Stimulated activated naive CD8-positive, alpha-beta T cell treated with anti-CD3 and anti-CD28 coated beads, Interleukin-15, amount 100 ng/mL, for 72 hours (primary cell): ENCODE measurements around the gene AFF3.
A peak's percentile ranks its signal among the peaks of the same experiment; 100 is the strongest.

Experiments used
- ATAC-seq: fragments of 150-1000 bp; cut with Tn5 transposase; 2 replicates; pipeline ENCODE4 v1.10.0; 2021; ENCODE audit warnings: mild to moderate bottlenecking, moderate library complexity
- DNase-seq, 2 donors: peaks; one replicate each; pipeline ENCODE4 v3.0.0; 2021 to 2022
- H3K27ac Mint-ChIP-seq, 2 donors: one replicate each; pipeline ENCODE4 v1.8.0; 2022; ENCODE audit warnings: mild to moderate bottlenecking in 2 of 2, mixed read lengths in 2 of 2, moderate library complexity in 2 of 2
- H3K27me3 Mint-ChIP-seq: one replicate; pipeline ENCODE4 v1.8.0; 2022; ENCODE audit warnings: mixed read lengths
- H3K4me1 Mint-ChIP-seq: one replicate; pipeline ENCODE4 v1.8.0; 2022; ENCODE audit warnings: mild to moderate bottlenecking, mixed read lengths
- H3K4me3 Mint-ChIP-seq, 2 donors: one replicate each; pipeline ENCODE4 v1.8.0; 2022; ENCODE audit warnings: mild to moderate bottlenecking in 2 of 2, mixed read lengths in 2 of 2, moderate library complexity in 1 of 2
- H3K9me3 Mint-ChIP-seq, 2 donors: one replicate each; pipeline ENCODE4 v1.8.0; 2022; ENCODE audit warnings: mixed read lengths in 2 of 2

The AFF3 gene

GRCh38 chr2:100142393-100142792 lies at the start of gene AFF3:
Gene AFF3, minus strand, starts transcription at chr2:100142590. Its CDS starts 38,136 bp downstream, at chr2:100104454.
- Mint-ChIP-seq H3K27me3 (peaks cover 21% of the 10 kb centered on the region), H3K9me3 (peaks cover 6 to 12% of the 10 kb centered on the region in 2 donors), H3K4me1 (peaks cover 59% of the 10 kb centered on the region), H3K27ac (peak within 1 kb of the TSS; percentile 32 to 65), H3K4me3 (peak within 1 kb of the TSS; percentile 62 to 76)
- DNase-seq (peak; percentile 78 to 84), ATAC-seq (peak; percentile 97)

GRCh38 chr2:100189387-100189786 lies 47.0 kb upstream of the AFF3 start:
- Mint-ChIP-seq H3K4me3 (no peak overlapping the region), H3K27me3 (no peaks in the 10 kb centered on the region), H3K27ac (no peak overlapping the region), H3K4me1 (no peaks in the 10 kb centered on the region), H3K9me3 (no peaks in the 10 kb centered on the region)
- ATAC-seq (no peak), DNase-seq (no peak)

- ATAC-seq, result no peak
These were observed 45.9 kb upstream of the AFF3 start for GRCh38 chr2:100188326-100188725.

GRCh38 chr2:100186126-100186525 lies 43.7 kb upstream of the AFF3 start:
- H3K4me3 Mint-ChIP-seq, result no peak overlapping the region
- H3K9me3 Mint-ChIP-seq, result no peaks in the 10 kb centered on the region
- H3K4me1 Mint-ChIP-seq, result no peaks in the 10 kb centered on the region
- DNase-seq (no peak), ATAC-seq (no peak)
- no peak overlapping the region for H3K27ac Mint-ChIP-seq
- no peaks in the 10 kb centered on the region for H3K27me3 Mint-ChIP-seq

More at GRCh38 chr2:100188326-100188725, 45.9 kb upstream of the AFF3 start:
- no peaks in the 10 kb centered on the region for H3K27me3 Mint-ChIP-seq
- H3K9me3 Mint-ChIP-seq, result no peaks in the 10 kb centered on the region
- DNase-seq, result no peak
- no peaks in the 10 kb centered on the region for H3K4me1 Mint-ChIP-seq
- H3K4me3 Mint-ChIP-seq, result no peak overlapping the region
- H3K27ac Mint-ChIP-seq, result no peak overlapping the region

- H3K9me3 Mint-ChIP-seq, result no peaks in the 10 kb centered on the region
- H3K4me3 Mint-ChIP-seq, result no peak overlapping the region
- no peaks in the 10 kb centered on the region for H3K4me1 Mint-ChIP-seq
- no peak for DNase-seq
- H3K27ac Mint-ChIP-seq, result no peak overlapping the region
- no peak for ATAC-seq
- H3K27me3 Mint-ChIP-seq, result no peaks in the 10 kb centered on the region
These were observed 43.1 kb upstream of the AFF3 start for GRCh38 chr2:100185516-100185915.

- Mint-ChIP-seq H3K4me1 (no peaks in the 10 kb centered on the region), H3K4me3 (no peak overlapping the region), H3K9me3 (no peaks in the 10 kb centered on the region), H3K27me3 (no peaks in the 10 kb centered on the region), H3K27ac (no peak overlapping the region)
- ATAC-seq, result no peak
- no peak for DNase-seq
These were observed 42.7 kb upstream of the AFF3 start for GRCh38 chr2:100185105-100185504.

GRCh38 chr2:100184055-100184737 lies 41.8 kb upstream of the AFF3 start:
- no peak overlapping the region for H3K27ac Mint-ChIP-seq
- DNase-seq (no peak), ATAC-seq (no peak)
- H3K9me3 Mint-ChIP-seq, result no peaks in the 10 kb centered on the region
- no peaks in the 10 kb centered on the region for H3K4me1 Mint-ChIP-seq
- no peaks in the 10 kb centered on the region for H3K27me3 Mint-ChIP-seq
- no peak overlapping the region for H3K4me3 Mint-ChIP-seq

GRCh38 chr2:100182494-100183361 lies 40.3 kb upstream of the AFF3 start:
- DNase-seq, result no peak
- H3K9me3 Mint-ChIP-seq, result no peaks in the 10 kb centered on the region
- no peaks in the 10 kb centered on the region for H3K4me1 Mint-ChIP-seq
- H3K4me3 Mint-ChIP-seq, result no peak overlapping the region
- H3K27ac Mint-ChIP-seq, result no peak overlapping the region
- ATAC-seq, result no peak
- no peaks in the 10 kb centered on the region for H3K27me3 Mint-ChIP-seq

GRCh38 chr2:100180503-100180902 lies 38.1 kb upstream of the AFF3 start:
- no peak overlapping the region for H3K27ac Mint-ChIP-seq
- H3K9me3 Mint-ChIP-seq, result no peaks in the 10 kb centered on the region
- no peak for DNase-seq
- no peaks in the 10 kb centered on the region for H3K4me1 Mint-ChIP-seq
- no peaks in the 10 kb centered on the region for H3K27me3 Mint-ChIP-seq
- H3K4me3 Mint-ChIP-seq, result no peak overlapping the region
- no peak for ATAC-seq

GRCh38 chr2:100179806-100180205 lies 37.4 kb upstream of the AFF3 start:
- Mint-ChIP-seq H3K4me1 (no peaks in the 10 kb centered on the region), H3K27ac (no peak overlapping the region), H3K27me3 (no peaks in the 10 kb centered on the region), H3K9me3 (no peaks in the 10 kb centered on the region), H3K4me3 (no peak overlapping the region)
- no peak for ATAC-seq
- DNase-seq, result no peak

GRCh38 chr2:100178864-100179263 lies 36.5 kb upstream of the AFF3 start:
- Mint-ChIP-seq H3K4me1 (no peaks in the 10 kb centered on the region), H3K27ac (no peak overlapping the region), H3K4me3 (no peak overlapping the region), H3K27me3 (no peaks in the 10 kb centered on the region), H3K9me3 (no peaks in the 10 kb centered on the region)
- ATAC-seq (no peak), DNase-seq (no peak)

GRCh38 chr2:100178085-100178788 lies 35.8 kb upstream of the AFF3 start:
- Mint-ChIP-seq H3K4me1 (no peaks in the 10 kb centered on the region), H3K9me3 (no peaks in the 10 kb centered on the region), H3K27ac (no peak overlapping the region), H3K27me3 (no peaks in the 10 kb centered on the region), H3K4me3 (no peak overlapping the region)
- DNase-seq, result peak; percentile 5 to 22
- ATAC-seq, result peak; percentile 52

- H3K27me3 Mint-ChIP-seq, result no peaks in the 10 kb centered on the region
- DNase-seq (no peak), ATAC-seq (no peak)
- H3K9me3 Mint-ChIP-seq, result no peaks in the 10 kb centered on the region
- H3K27ac Mint-ChIP-seq, result no peak overlapping the region
- no peak overlapping the region for H3K4me3 Mint-ChIP-seq
- H3K4me1 Mint-ChIP-seq, result no peaks in the 10 kb centered on the region
These were observed 34.5 kb upstream of the AFF3 start for GRCh38 chr2:100176925-100177324.

- DNase-seq (no peak), ATAC-seq (no peak)
- Mint-ChIP-seq H3K27ac (no peak overlapping the region), H3K4me3 (no peak overlapping the region), H3K4me1 (no peaks in the 10 kb centered on the region), H3K27me3 (no peaks in the 10 kb centered on the region), H3K9me3 (no peaks in the 10 kb centered on the region)
These were observed 31.6 kb upstream of the AFF3 start for GRCh38 chr2:100174026-100174431.

GRCh38 chr2:100166701-100167100 lies 24.3 kb upstream of the AFF3 start:
- Mint-ChIP-seq H3K9me3 (peaks cover 0 to 4% of the 10 kb centered on the region in 2 donors), H3K4me3 (no peak overlapping the region), H3K27ac (no peak overlapping the region), H3K4me1 (no peaks in the 10 kb centered on the region), H3K27me3 (no peaks in the 10 kb centered on the region)
- ATAC-seq (no peak), DNase-seq (no peak)

GRCh38 chr2:100163605-100164004 lies 21.2 kb upstream of the AFF3 start:
- Mint-ChIP-seq H3K9me3 (peaks cover 0 to 8% of the 10 kb centered on the region in 2 donors), H3K4me3 (no peak overlapping the region), H3K4me1 (no peaks in the 10 kb centered on the region), H3K27me3 (no peaks in the 10 kb centered on the region), H3K27ac (no peak overlapping the region)
- DNase-seq (no peak), ATAC-seq (no peak)
